Measurements from ENCODE around the gene AQP1. TPM values are rescaled to one million over a fixed set of nuclear protein-coding genes. Genes with fewer than 3 reads are reported as not detected.

Gene AQP1
- total RNA-seq, 4 donors from 2014 or later: 74.8 to 310 (median 175) TPM

DNA sequence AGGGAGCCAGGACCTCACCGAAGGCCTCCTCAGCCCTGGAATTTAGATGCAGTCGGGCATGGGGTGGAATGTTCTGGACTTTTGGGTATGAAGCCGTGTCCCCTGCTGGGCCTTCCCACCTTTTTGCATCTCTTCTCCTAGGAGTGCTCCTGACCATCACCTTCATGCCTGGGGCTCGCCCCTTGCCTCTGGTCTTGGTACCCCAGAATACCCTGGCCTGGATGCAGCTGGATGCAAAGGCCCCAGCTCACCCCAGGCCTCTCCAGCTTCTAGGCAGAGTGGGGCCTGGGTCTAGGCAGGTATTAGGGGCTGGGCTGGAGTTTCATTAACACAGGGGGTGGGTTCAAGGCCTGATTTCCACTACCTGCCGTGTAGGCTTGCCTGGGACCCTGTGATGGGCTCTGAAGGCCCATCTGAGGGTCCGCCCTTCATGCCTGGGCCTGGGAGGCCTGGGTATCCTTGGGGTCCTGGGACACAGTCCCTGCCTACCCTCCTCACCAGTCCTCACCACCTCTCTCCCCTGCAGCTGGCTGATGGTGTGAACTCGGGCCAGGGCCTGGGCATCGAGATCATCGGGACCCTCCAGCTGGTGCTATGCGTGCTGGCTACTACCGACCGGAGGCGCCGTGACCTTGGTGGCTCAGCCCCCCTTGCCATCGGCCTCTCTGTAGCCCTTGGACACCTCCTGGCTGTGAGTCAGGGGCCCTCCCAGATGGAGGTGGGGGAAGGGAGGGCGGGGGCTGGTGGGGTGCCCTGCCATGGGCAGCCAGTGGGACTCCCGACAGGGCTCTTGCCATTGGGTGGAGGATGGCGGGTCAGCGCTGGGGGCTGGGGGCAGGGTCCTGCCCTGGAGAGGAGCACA is 10.1 kb downstream of the AQP1 start:
- TF ChIP-seq, protein P1, sequence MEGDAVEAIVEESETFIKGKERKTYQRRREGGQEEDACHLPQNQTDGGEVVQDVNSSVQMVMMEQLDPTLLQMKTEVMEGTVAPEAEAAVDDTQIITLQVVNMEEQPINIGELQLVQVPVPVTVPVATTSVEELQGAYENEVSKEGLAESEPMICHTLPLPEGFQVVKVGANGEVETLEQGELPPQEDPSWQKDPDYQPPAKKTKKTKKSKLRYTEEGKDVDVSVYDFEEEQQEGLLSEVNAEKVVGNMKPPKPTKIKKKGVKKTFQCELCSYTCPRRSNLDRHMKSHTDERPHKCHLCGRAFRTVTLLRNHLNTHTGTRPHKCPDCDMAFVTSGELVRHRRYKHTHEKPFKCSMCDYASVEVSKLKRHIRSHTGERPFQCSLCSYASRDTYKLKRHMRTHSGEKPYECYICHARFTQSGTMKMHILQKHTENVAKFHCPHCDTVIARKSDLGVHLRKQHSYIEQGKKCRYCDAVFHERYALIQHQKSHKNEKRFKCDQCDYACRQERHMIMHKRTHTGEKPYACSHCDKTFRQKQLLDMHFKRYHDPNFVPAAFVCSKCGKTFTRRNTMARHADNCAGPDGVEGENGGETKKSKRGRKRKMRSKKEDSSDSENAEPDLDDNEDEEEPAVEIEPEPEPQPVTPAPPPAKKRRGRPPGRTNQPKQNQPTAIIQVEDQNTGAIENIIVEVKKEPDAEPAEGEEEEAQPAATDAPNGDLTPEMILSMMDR (IDR thresholded peaks at IDR 0.05; ENCODE audit: low read depth): no peak

DNA sequence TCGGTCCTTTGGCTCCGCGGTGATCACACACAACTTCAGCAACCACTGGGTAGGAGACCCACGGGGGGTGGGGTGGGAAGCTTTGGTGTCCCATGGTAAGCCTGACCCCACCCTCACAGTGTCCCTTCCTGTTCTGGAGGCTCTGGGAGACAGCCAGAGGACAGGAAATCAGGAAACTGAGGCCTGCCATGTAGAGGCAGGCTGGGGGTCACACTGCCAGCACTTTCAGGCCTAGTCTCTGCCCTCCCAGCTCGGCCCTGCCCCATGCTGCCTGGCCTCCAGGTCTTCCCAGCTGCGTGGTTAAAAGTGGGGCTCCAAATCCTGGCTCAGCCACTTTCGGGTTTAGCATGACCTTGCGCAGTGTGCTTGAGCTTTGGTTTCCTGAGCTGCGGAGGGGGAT is 10.9 kb downstream of the AQP1 start:
- TF ChIP-seq, protein P1 (IDR thresholded peaks at IDR 0.05; ENCODE audit: low read depth): no peak

DNA sequence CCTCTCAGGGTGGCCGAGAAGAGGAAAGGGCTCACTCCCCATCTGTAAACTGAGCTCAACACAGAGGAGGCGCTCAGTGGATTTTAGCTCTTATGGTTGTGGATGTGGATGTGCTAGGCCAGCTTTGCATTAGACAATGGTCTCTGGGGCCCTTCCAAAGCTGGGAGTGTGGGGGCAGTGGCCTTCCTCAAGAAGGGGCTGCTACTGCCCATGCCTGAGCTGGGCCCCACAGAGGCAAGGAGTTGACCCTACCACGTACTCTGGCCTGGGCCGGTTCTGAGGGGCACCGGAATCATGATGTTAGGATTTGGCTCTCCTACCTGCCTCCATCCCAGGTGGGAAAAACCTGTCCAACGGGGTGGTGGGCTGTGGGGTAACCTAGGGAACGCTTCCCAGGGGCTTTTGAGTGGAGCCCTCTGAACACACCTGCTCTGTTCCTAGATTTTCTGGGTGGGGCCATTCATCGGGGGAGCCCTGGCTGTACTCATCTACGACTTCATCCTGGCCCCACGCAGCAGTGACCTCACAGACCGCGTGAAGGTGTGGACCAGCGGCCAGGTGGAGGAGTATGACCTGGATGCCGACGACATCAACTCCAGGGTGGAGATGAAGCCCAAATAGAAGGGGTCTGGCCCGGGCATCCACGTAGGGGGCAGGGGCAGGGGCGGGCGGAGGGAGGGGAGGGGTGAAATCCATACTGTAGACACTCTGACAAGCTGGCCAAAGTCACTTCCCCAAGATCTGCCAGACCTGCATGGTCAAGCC is 11.5 kb downstream of the AQP1 start:
- TF ChIP-seq, protein P1 (IDR thresholded peaks at IDR 0.05; ENCODE audit: low read depth): no peak

DNA sequence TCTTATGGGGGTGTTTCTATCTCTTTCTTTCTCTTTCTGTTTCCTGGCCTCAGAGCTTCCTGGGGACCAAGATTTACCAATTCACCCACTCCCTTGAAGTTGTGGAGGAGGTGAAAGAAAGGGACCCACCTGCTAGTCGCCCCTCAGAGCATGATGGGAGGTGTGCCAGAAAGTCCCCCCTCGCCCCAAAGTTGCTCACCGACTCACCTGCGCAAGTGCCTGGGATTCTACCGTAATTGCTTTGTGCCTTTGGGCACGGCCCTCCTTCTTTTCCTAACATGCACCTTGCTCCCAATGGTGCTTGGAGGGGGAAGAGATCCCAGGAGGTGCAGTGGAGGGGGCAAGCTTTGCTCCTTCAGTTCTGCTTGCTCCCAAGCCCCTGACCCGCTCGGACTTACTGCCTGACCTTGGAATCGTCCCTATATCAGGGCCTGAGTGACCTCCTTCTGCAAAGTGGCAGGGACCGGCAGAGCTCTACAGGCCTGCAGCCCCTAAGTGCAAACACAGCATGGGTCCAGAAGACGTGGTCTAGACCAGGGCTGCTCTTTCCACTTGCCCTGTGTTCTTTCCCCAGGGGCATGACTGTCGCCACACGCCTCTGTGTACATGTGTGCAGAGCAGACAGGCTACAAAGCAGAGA is 12.2 kb downstream of the AQP1 start:
- TF ChIP-seq, protein P1 (IDR thresholded peaks at IDR 0.05; ENCODE audit: low read depth): no peak

DNA sequence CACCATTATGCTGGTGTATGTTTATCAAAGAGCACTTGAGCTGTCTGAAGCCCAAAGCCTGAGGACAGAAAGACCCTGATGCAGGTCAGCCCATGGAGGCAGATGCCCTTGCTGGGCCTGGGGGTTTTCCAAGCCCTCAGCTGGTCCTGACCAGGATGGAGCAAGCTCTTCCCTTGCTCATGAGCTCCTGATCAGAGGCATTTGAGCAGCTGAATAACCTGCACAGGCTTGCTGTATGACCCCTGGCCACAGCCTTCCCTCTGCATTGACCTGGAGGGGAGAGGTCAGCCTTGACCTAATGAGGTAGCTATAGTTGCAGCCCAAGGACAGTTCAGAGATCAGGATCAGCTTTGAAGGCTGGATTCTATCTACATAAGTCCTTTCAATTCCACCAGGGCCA is 13.0 kb downstream of the AQP1 start:
- TF ChIP-seq, protein P1 (IDR thresholded peaks at IDR 0.05; ENCODE audit: low read depth): no peak

DNA sequence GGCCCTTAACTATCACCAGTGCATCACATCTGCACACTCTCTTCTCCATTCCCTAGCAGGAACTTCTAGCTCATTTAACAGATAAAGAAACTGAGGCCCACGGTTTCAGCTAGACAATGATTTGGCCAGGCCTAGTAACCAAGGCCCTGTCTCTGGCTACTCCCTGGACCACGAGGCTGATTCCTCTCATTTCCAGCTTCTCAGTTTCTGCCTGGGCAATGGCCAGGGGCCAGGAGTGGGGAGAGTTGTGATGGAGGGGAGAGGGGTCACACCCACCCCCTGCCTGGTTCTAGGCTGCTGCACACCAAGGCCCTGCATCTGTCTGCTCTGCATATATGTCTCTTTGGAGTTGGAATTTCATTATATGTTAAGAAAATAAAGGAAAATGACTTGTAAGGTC is 13.5 kb downstream of the AQP1 start:
- TF ChIP-seq, protein P1 (IDR thresholded peaks at IDR 0.05; ENCODE audit: low read depth): no peak

DNA sequence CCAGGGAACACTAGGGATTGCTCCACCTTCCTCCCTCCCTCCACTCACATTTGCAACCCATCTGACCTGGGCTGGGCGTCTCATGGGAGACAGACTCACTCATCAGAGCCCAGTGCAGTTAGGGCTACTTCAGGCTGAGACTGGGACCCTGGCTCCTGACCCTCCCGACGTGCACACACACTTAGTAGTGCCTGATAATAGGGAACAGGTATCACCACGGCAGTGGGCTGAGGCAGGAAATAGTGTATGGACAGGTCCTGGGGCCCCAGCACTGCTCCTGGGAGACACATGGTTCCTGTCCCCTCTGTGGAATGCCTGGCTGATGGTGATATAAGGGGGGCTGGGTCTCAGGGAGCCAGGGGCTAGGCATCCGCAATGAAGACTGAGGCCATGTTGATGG is 14.3 kb downstream of the AQP1 start:
- TF ChIP-seq, protein P1 (IDR thresholded peaks at IDR 0.05; ENCODE audit: low read depth): no peak

Data from subcutaneous adipose tissue (tissue), 4 donors.